IMR-90 (cell line): ENCODE measurements around the gene OSBPL3. TPM values are rescaled to one million over a fixed set of nuclear protein-coding genes. Genes with fewer than 3 reads are reported as not detected.
A peak's percentile ranks its signal among the peaks of the same experiment; 100 is the strongest.

Experiments used
- ATAC-seq: fragments of 200-7000 bp; cut with Tn5 transposase; 2 replicates; pipeline ENCODE4 v1.9.1; 2020; ENCODE audit warnings: low read depth, mild to moderate bottlenecking, moderate library complexity
- BruUV-seq: library from RNA; stranded (reverse); fragments of 400-500 nt; replicated peaks from 2 replicates; lab custom pipeline; 2021; lab: Mats Ljungman, UMichigan
- CTCF ChIA-PET: fragments of 300-600 bp; formaldehyde crosslinking; extraction: SDS; loops from one replicate; lab custom pipeline; 2021; ENCODE audit warnings: antibody characterized with exemption; lab: Yijun Ruan, JAX
- POLR2A ChIA-PET: fragments of 300-600 bp; sonication (Branson Sonifier 250); formaldehyde crosslinking; loops from one replicate; lab custom pipeline; 2022; ENCODE audit warnings: antibody characterized with exemption; ENCODE audit not compliant: unreplicated experiment; lab: Charles Lee
- DNase-seq: peaks from one replicate; pipeline ENCODE4 v3.0.0; 2013
- H2AFZ ChIP-seq: replicated peaks from 2 replicates; pipeline ENCODE3; 2013; ENCODE audit warnings: low read length, mild to moderate bottlenecking; ENCODE audit not compliant: poor library complexity
- H2AK5ac ChIP-seq: 2 replicates; pipeline ENCODE4 v1.6.1; 2013; ENCODE audit warnings: low read depth, low read length, inconsistent platforms
- H2AK9ac ChIP-seq: replicated peaks from 2 replicates; pipeline ENCODE3; 2013; ENCODE audit warnings: mild to moderate bottlenecking, low read depth, low read length, moderate library complexity; ENCODE audit not compliant: poor library complexity
- H2BK120ac ChIP-seq: 2 replicates; pipeline ENCODE4 v1.6.1; 2013; ENCODE audit warnings: low read depth, low read length, inconsistent platforms
- H2BK15ac ChIP-seq: 3 replicates; pipeline ENCODE4 v1.6.1; 2013; ENCODE audit warnings: low read depth, low read length, inconsistent platforms
- H2BK20ac ChIP-seq: 2 replicates; pipeline ENCODE4 v1.6.1; 2013; ENCODE audit warnings: low read depth, mild to moderate bottlenecking, inconsistent platforms, low read length, moderate library complexity
- H2BK5ac ChIP-seq: 2 replicates; pipeline ENCODE4 v1.6.1; 2013; ENCODE audit warnings: mild to moderate bottlenecking, low read depth, low read length, inconsistent platforms; ENCODE audit not compliant: poor library complexity, severe bottlenecking
- H3K14ac ChIP-seq: replicated peaks from 2 replicates; pipeline ENCODE4 v1.6.1; 2013; ENCODE audit warnings: low read depth, low read length, inconsistent platforms
- H3K18ac ChIP-seq: 2 replicates; pipeline ENCODE4 v1.6.1; 2013; ENCODE audit warnings: low read depth, low read length, control low read depth
- H3K23ac ChIP-seq: 2 replicates; pipeline ENCODE4 v1.6.1; 2013; ENCODE audit warnings: low read depth, low read length, inconsistent platforms
- H3K27ac ChIP-seq: 2 replicates; pipeline ENCODE4 v1.5.1; 2013; ENCODE audit warnings: mild to moderate bottlenecking, control low read depth, low read length; ENCODE audit not compliant: insufficient read depth
- H3K27me3 ChIP-seq: 2 replicates; pipeline ENCODE4 v1.6.1; 2013; ENCODE audit warnings: low read length; ENCODE audit not compliant: control insufficient read depth, insufficient read depth
- H3K36me3 ChIP-seq: 2 replicates; pipeline ENCODE4 v1.6.1; 2013; ENCODE audit warnings: low read length, mixed read lengths; ENCODE audit not compliant: control insufficient read depth, insufficient read depth
- H3K4ac ChIP-seq: 2 replicates; pipeline ENCODE4 v1.6.1; 2013; ENCODE audit warnings: low read depth, low read length, inconsistent platforms
- H3K4me1 ChIP-seq: 2 replicates; pipeline ENCODE4 v1.6.1; 2013; ENCODE audit warnings: low read length, mixed read lengths; ENCODE audit not compliant: control insufficient read depth, insufficient read depth
- H3K4me2 ChIP-seq: 2 replicates; pipeline ENCODE4 v1.6.1; 2013; ENCODE audit warnings: low read depth, mild to moderate bottlenecking, control low read depth, low read length, moderate library complexity
- H3K4me3 ChIP-seq: 2 replicates; pipeline ENCODE4 v1.5.1; 2013; ENCODE audit warnings: low read depth, mild to moderate bottlenecking, control low read depth, low read length, moderate library complexity; ENCODE audit not compliant: insufficient read depth
- H3K56ac ChIP-seq: 2 replicates; pipeline ENCODE4 v1.6.1; 2013; ENCODE audit warnings: low read length, inconsistent platforms; ENCODE audit not compliant: insufficient read depth; ENCODE audit errors: extremely low read depth
- H3K79me1 ChIP-seq, 2 experiments: 2 replicates each; pipeline ENCODE4 v1.6.1; 2013; ENCODE audit warnings: low read length in 2 of 2, inconsistent platforms in 1 of 2, low read depth in 1 of 2
- H3K9ac ChIP-seq: 2 replicates; pipeline ENCODE4 v1.6.1; 2013; ENCODE audit warnings: low read depth, low read length, control low read depth
- H3K9me1 ChIP-seq: 2 replicates; pipeline ENCODE4 v1.6.1; 2013; ENCODE audit warnings: low read length, inconsistent platforms; ENCODE audit not compliant: insufficient read depth
- H3K9me3 ChIP-seq: 2 replicates; pipeline ENCODE4 v1.6.1; 2013; ENCODE audit warnings: low read length; ENCODE audit not compliant: control insufficient read depth, insufficient read depth
- H4K20me1 ChIP-seq: 2 replicates; pipeline ENCODE4 v1.6.1; 2013; ENCODE audit warnings: low read length, inconsistent platforms; ENCODE audit not compliant: insufficient read depth
- H4K5ac ChIP-seq: 2 replicates; pipeline ENCODE4 v1.6.1; 2013; ENCODE audit warnings: mild to moderate bottlenecking, low read depth, low read length, control low read depth
- H4K8ac ChIP-seq, 2 experiments: 2 replicates each; pipeline ENCODE4 v1.6.1; 2013; ENCODE audit warnings: low read depth in 2 of 2, low read length in 2 of 2, control low read depth in 1 of 2, inconsistent platforms in 1 of 2
- H4K91ac ChIP-seq: 2 replicates; pipeline ENCODE4 v1.6.1; 2013; ENCODE audit warnings: low read depth, low read length, inconsistent platforms; ENCODE audit not compliant: insufficient read depth
- CEBPB ChIP-seq: IDR thresholded peaks from 2 replicates; pipeline ENCODE4 v1.6.1; 2012; ENCODE audit warnings: low read depth, low read length, improper control_type of control experiment
- CHD1 ChIP-seq: IDR thresholded peaks from 2 replicates; pipeline ENCODE4 v1.6.1; 2012; ENCODE audit warnings: low read depth, low read length, improper control_type of control experiment
- FOS ChIP-seq: fragments of 150-350 bp; IDR thresholded peaks from 2 replicates; pipeline ENCODE4 v1.6.1; 2016; ENCODE audit warnings: low read depth, low read length
- MAZ ChIP-seq: IDR thresholded peaks from 2 replicates; pipeline ENCODE4 v1.6.1; 2012; ENCODE audit warnings: low read depth, mild to moderate bottlenecking, low read length, improper control_type of control experiment, moderate library complexity, borderline replicate concordance
- MXI1 ChIP-seq: IDR thresholded peaks from 2 replicates; pipeline ENCODE4 v1.6.1; 2012; ENCODE audit warnings: low read depth, mild to moderate bottlenecking, low read length, moderate library complexity, borderline replicate concordance
- NFE2L2 ChIP-seq: fragments of 150-350 bp; IDR thresholded peaks from 2 replicates; pipeline ENCODE4 v1.6.1; 2016; ENCODE audit warnings: low read depth, mild to moderate bottlenecking, low read length
- POLR2A ChIP-seq: IDR thresholded peaks from 2 replicates; pipeline ENCODE4 v1.6.1; 2012; ENCODE audit warnings: mild to moderate bottlenecking, low read depth, low read length
- RAD21 ChIP-seq: IDR thresholded peaks from 2 replicates; pipeline ENCODE4 v1.6.1; 2012; ENCODE audit warnings: low read length, improper control_type of control experiment
- RCOR1 ChIP-seq: IDR thresholded peaks from 2 replicates; pipeline ENCODE4 v1.6.1; 2012; ENCODE audit warnings: mild to moderate bottlenecking, low read length, improper control_type of control experiment; ENCODE audit not compliant: insufficient replicate concordance
- RFX5 ChIP-seq: IDR thresholded peaks from 2 replicates; pipeline ENCODE4 v1.8.0; 2012; ENCODE audit warnings: low read depth, mild to moderate bottlenecking, low read length, moderate library complexity
- SMC3 ChIP-seq: fragments of 150-350 bp; IDR thresholded peaks from 2 replicates; pipeline ENCODE4 v1.6.1; 2016; ENCODE audit warnings: low read depth, mild to moderate bottlenecking, antibody characterized with exemption, low read length, moderate library complexity
- WGBS, 2 experiments: methylation state at CpG; one replicate each; pipeline versions ENCODE4 v1.1.5 to v1.1.7; 2013; ENCODE audit warnings: missing lambda C conversion rate in 2 of 2; ENCODE audit not compliant: insufficient read length in 1 of 2; ENCODE audit errors: extremely low coverage in 2 of 2; 5-methylcytosine and 5-hydroxymethylcytosine counted together
- dilution Hi-C: fragments of 300-500 bp; cut with HindIII; formaldehyde crosslinking; loops from one replicate; pipeline ENCODE4 v1.14.3; 2018; ENCODE audit warnings: low sequenced_read_pairs; ENCODE audit not compliant: unreplicated experiment
- in situ Hi-C: fragments of 300-500 bp; cut with MboI; formaldehyde crosslinking; loops from 3 replicates; pipeline ENCODE4 v1.14.3; 2019; ENCODE audit warnings: low sequenced_read_pairs, inconsistent platforms, mixed read lengths
- intact Hi-C: fragments of 100-400 bp; cut with micrococcal nuclease; formaldehyde crosslinking; loops from 2 replicates; pipeline ENCODE4 v1.10.0; 2022
- polyA plus RNA-seq, 3 experiments: library from polyadenylated mRNA; depleted of rRNA; stranded (reverse); fragments of >200 nt; gene quantifications; 2 replicates each; pipeline ENCODE4 v1.2.3, GENCODE V29; 2012; ENCODE audit warnings: low replicate concordance in 1 of 3
- total RNA-seq: library from RNA; depleted of rRNA; stranded (reverse); fragments of >200 nt; gene quantifications from 2 replicates; pipeline ENCODE4 v1.2.3, GENCODE V29; 2012
- TF ChIP-seq, protein P1 (sequence below): conservative IDR thresholded peaks from 2 replicates; pipeline ENCODE4 v1.5.1; 2012; ENCODE audit warnings: mild to moderate bottlenecking, low read depth, low read length, improper control_type of control experiment
- TF ChIP-seq, protein P2 (sequence below): fragments of 150-350 bp; IDR thresholded peaks from 2 replicates; pipeline ENCODE4 v1.6.1; 2017; ENCODE audit warnings: mild to moderate bottlenecking, antibody characterized with exemption, low read length, low read depth
- TF ChIP-seq, protein P3 (sequence below): fragments of 150-350 bp; IDR thresholded peaks from 2 replicates; pipeline ENCODE4 v1.6.1; 2016; ENCODE audit warnings: low read depth, mild to moderate bottlenecking, low read length, moderate library complexity, borderline replicate concordance

The OSBPL3 gene
- total and polyA plus RNA-seq, 2 of the 4 experiments (the other 2 are of a cell fraction) = 18.0 to 29.9 TPM

DNA sequence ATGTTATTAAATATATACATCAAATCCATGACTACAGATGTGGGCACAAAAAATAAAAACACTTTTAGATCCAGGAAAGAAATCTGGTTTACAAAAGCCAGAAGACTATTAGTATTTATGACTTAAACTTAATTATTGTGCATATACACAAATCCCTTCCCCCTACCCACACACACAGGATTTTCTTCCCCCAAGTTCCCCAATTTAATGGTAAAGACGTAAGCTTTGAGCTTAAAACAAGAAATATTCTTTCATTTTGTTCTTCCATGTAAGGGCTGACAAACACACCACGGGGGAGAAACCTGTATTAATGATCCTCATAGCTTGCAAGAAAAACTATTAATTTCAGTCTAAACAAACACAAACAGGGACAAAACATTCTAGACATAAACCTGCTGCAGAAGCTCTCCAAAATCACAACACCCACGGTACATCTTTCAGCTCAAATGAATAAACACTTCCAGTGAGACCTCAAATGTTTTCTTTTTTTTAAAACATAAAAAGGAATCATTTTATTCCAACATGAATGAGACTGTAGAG is 28.5 kb downstream of the OSBPL3 start:
- Histone ChIP-seq H3K27me3 (no peaks in the 10 kb centered on the region), H2AFZ (no peak overlapping the region), H4K5ac (no peak overlapping the region), H2AK9ac (no peak overlapping the region), H3K9me1 (0 out of 2 replicates have a peak, but pooled peaks cover 5% of the 10 kb centered on the region), H3K4me1 (peaks cover 1% of the 10 kb centered on the region; the same call in 1 of the 2 replicates), H3K56ac (no peak overlapping the region), H3K4me3 (no peak overlapping the region), H4K91ac (no peak overlapping the region), H2BK15ac (no peak overlapping the region), H3K9me3 (no peaks in the 10 kb centered on the region), H3K27ac (no peak overlapping the region), H3K9ac (no peak overlapping the region; the same call in 1 of the 2 replicates), H2AK5ac (no peak overlapping the region), H3K14ac (no peak overlapping the region), H3K4ac (no peak overlapping the region), H4K8ac (no peak overlapping the region), H3K4me2 (peak overlapping the region; percentile 45; the same call in 1 of the 2 replicates), H3K18ac (no peak overlapping the region), H2BK120ac (no peak overlapping the region), H4K20me1 (peaks cover 1% of the 10 kb centered on the region; the same call in 1 of the 2 replicates), H2BK5ac (no peak overlapping the region), H3K23ac (no peak overlapping the region), H2BK20ac (no peak overlapping the region), H3K79me1 (peaks cover 31 to 81% of the 10 kb centered on the region in 2 experiments), H3K36me3 (no peaks in the 10 kb centered on the region)
- in situ Hi-C loops = no loop called here
- WGBS, 2 experiments = no CpG with 5 or more reads among the region's 3 CpGs
- peak; percentile 13; the same call in 1 of the 2 replicates for ATAC-seq
- ChIA-PET CTCF (no interaction called here), POLR2A (interaction anchor here (0.6 kb wide), 1 partner anchor 22 kb away, joined by 3 read pairs; no protein-coding TSS in a partner anchor)
- intact Hi-C loops = no loop called here
- DNase-seq = no peak
- dilution Hi-C loops = no loop called here
- TF ChIP-seq RAD21 = no peak
- no peak for TF ChIP-seq RCOR1
- TF ChIP-seq CEBPB = no peak
- TF ChIP-seq, protein P1, sequence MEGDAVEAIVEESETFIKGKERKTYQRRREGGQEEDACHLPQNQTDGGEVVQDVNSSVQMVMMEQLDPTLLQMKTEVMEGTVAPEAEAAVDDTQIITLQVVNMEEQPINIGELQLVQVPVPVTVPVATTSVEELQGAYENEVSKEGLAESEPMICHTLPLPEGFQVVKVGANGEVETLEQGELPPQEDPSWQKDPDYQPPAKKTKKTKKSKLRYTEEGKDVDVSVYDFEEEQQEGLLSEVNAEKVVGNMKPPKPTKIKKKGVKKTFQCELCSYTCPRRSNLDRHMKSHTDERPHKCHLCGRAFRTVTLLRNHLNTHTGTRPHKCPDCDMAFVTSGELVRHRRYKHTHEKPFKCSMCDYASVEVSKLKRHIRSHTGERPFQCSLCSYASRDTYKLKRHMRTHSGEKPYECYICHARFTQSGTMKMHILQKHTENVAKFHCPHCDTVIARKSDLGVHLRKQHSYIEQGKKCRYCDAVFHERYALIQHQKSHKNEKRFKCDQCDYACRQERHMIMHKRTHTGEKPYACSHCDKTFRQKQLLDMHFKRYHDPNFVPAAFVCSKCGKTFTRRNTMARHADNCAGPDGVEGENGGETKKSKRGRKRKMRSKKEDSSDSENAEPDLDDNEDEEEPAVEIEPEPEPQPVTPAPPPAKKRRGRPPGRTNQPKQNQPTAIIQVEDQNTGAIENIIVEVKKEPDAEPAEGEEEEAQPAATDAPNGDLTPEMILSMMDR = no peak
- TF ChIP-seq, protein P2, sequence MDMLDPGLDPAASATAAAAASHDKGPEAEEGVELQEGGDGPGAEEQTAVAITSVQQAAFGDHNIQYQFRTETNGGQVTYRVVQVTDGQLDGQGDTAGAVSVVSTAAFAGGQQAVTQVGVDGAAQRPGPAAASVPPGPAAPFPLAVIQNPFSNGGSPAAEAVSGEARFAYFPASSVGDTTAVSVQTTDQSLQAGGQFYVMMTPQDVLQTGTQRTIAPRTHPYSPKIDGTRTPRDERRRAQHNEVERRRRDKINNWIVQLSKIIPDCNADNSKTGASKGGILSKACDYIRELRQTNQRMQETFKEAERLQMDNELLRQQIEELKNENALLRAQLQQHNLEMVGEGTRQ = no peak
- no peak for TF ChIP-seq NFE2L2
- TF ChIP-seq MAZ = no peak
- no peak for TF ChIP-seq RFX5
- TF ChIP-seq FOS = no peak
- TF ChIP-seq, protein P3, sequence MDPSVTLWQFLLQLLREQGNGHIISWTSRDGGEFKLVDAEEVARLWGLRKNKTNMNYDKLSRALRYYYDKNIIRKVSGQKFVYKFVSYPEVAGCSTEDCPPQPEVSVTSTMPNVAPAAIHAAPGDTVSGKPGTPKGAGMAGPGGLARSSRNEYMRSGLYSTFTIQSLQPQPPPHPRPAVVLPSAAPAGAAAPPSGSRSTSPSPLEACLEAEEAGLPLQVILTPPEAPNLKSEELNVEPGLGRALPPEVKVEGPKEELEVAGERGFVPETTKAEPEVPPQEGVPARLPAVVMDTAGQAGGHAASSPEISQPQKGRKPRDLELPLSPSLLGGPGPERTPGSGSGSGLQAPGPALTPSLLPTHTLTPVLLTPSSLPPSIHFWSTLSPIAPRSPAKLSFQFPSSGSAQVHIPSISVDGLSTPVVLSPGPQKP = no peak
- TF ChIP-seq MXI1 = no peak
- TF ChIP-seq POLR2A = no peak
- TF ChIP-seq SMC3 = no peak
- no peak for TF ChIP-seq CHD1
- no TSS peak for BruUV-seq
